KOPT-K1 (cell line): ENCODE measurements around the gene GRID1.

Source experiments
- H3K27ac ChIP-seq: fragments of 200-600 bp; sonication (generic); 2 replicates; pipeline ENCODE4 v1.5.1; 2016; ENCODE audit warnings: antibody characterized with exemption, mild to moderate bottlenecking, low read depth, low read length; ENCODE audit not compliant: poor library complexity, severe bottlenecking
- H3K36me3 ChIP-seq: fragments of 200-600 bp; sonication (generic); 2 replicates; pipeline ENCODE4 v1.5.1; 2017; ENCODE audit warnings: antibody characterized with exemption, mild to moderate bottlenecking, low read length, moderate library complexity; ENCODE audit not compliant: insufficient read depth
- H3K9me3 ChIP-seq: fragments of 200-600 bp; sonication (generic); 2 replicates; pipeline ENCODE4 v1.5.1; 2017; ENCODE audit warnings: antibody characterized with exemption, low read length, mild to moderate bottlenecking; ENCODE audit not compliant: insufficient read depth, poor library complexity, severe bottlenecking

GRID1 gene

DNA sequence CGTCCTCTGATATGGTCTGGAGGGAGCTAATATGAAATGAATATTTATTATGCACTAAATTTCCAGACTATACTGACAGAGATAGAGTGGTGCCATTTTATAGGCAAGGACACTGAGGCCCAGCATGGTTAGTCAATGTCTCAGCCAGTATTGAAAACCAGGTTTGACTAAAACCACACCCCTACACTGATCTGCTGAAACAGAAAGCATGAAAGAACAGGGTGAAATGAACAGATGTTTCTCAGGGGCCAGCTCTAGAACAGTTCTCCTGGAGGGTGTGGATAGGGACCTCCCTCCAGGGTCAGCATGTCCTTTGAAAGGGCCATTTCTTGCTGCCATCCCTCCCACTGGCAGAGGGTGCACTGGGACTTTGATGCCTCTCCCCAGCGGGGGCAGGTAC is 700.5 kb downstream of the GRID1 start:
- H3K36me3 ChIP-seq, result no peaks in the 10 kb centered on the region
- H3K9me3 ChIP-seq, result no peaks in the 10 kb centered on the region
- H3K27ac ChIP-seq, result no peak overlapping the region

DNA sequence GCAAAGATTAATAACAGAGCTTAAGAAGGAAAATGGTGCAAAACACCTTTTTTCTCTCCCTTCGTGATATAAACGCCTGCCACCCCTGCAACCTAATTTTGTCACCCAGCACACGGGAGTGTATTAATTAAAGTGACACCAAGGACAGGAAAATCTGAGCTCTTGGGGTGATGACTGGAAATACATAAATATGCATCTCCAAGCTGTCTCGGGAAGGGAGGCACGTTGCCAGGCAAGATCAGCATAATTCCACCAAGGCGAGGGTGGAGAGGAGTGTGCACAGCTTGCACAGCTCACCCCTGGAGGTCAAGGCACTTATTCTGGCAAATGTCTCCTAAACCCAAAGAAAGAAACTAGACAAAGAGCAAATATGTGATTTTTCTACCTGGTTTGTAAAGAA is 700.9 kb downstream of the GRID1 start:
- Histone ChIP-seq H3K9me3 (no peaks in the 10 kb centered on the region), H3K36me3 (no peaks in the 10 kb centered on the region), H3K27ac (no peak overlapping the region)

- Histone ChIP-seq H3K9me3 (no peaks in the 10 kb centered on the region), H3K27ac (no peak overlapping the region), H3K36me3 (no peaks in the 10 kb centered on the region)
Observed at GRCh38 chr10:85665078-85665477, 701.5 kb downstream of the GRID1 start.

- no peaks in the 10 kb centered on the region for H3K36me3 ChIP-seq
- no peaks in the 10 kb centered on the region for H3K9me3 ChIP-seq
- H3K27ac ChIP-seq, result no peak overlapping the region
Observed at GRCh38 chr10:85661123-85661522, 705.5 kb downstream of the GRID1 start.

GRCh38 chr10:85659331-85659730 is 707.3 kb downstream of the GRID1 start:
- H3K9me3 ChIP-seq, result no peaks in the 10 kb centered on the region
- H3K27ac ChIP-seq, result no peak overlapping the region
- no peaks in the 10 kb centered on the region for H3K36me3 ChIP-seq

GRCh38 chr10:85658518-85658917 is 708.1 kb downstream of the GRID1 start:
- Histone ChIP-seq H3K36me3 (no peaks in the 10 kb centered on the region), H3K9me3 (no peaks in the 10 kb centered on the region), H3K27ac (no peak overlapping the region)

DNA sequence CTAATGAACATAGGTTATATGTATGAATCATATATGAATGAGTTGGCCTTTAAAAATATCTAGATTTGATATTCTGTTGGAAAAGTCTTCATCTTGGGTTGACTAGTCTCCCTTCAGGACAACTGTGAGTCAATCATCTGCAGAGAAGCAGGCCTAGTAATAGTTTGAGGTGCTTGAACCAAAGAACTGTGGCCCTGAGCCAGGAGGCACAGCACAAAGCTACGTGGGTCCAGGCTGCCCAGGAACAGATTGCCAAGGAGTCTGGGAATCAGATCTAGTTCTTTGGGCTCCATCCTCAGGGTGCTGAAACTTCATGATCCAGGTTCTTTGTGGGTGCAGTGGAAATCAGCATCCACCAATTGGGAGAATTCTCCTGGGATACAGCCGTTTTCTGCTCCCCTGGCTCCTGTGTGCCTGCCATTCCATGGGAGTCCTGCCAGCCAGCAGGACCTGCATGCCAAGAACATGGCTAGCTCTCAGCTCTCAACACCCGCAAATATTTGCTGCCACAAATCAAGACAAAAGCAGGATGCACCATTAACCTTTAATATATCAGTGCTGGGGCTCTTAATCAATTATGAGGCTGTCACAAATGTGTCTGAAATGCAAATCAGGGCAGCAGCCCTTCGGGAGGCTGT is 709.0 kb downstream of the GRID1 start:
- no peaks in the 10 kb centered on the region for H3K9me3 ChIP-seq
- H3K27ac ChIP-seq, result no peak overlapping the region
- no peaks in the 10 kb centered on the region for H3K36me3 ChIP-seq

- Histone ChIP-seq H3K36me3 (no peaks in the 10 kb centered on the region), H3K27ac (no peak overlapping the region), H3K9me3 (no peaks in the 10 kb centered on the region)
Observed at GRCh38 chr10:85655411-85655810, 711.2 kb downstream of the GRID1 start.

- no peaks in the 10 kb centered on the region for H3K9me3 ChIP-seq
- H3K36me3 ChIP-seq, result no peaks in the 10 kb centered on the region
- no peak overlapping the region for H3K27ac ChIP-seq
Observed at GRCh38 chr10:85651497-85651882, 715.1 kb downstream of the GRID1 start.

DNA sequence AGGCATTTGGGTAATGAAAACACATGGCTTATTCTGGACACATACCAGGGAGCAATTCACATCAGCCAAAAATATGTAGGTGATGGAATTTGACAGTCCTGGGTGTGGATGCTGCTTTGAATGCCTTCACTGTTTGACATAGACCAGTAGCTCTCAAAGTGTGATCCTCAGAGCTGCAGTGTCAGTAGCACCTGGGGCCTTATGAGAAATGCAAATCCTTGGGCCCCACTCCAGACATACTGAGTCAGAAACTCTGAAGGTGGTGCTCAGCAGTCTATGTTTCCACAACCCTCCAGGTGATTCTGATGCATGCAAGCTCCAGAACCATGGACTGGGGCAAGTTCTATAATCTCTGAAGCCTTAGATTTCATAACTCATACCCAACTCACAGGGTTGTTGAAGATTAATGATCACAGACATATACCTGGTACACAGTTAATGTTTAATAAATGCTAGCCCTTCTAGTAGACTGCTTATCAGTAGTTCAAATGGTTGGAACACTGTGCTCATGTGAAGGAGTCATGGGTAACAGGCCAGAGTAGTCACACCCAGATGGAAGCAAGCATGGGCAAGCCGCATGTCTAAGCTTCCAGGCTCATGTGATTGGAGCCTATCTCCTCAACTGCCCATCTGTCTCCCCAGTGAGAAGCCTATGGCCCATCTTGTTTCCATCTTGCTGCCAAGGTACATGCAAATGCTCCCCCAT is 715.7 kb downstream of the GRID1 start:
- Histone ChIP-seq H3K9me3 (no peaks in the 10 kb centered on the region), H3K36me3 (no peaks in the 10 kb centered on the region), H3K27ac (no peak overlapping the region)

DNA sequence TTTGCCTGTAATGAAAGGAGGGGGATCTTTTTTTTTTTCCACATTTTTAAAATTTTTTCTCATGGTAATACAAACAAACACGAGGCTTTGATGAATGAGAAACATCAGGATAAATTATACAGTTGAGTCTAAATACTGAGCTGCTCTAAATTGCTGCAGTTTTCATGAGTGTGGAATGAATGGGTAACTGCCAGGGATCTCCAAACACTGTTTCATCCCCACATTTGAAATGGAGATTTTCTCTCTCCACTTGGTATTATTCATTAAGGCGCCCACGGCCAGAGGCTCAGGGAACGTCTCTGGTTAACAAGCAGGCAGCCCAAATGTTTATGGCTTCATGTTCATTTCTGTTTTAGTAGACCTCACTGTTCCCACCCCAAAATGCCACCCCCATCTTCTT is 717.1 kb downstream of the GRID1 start:
- Histone ChIP-seq H3K27ac (no peak overlapping the region), H3K9me3 (no peaks in the 10 kb centered on the region), H3K36me3 (no peaks in the 10 kb centered on the region)

GRCh38 chr10:85648279-85648754 is 718.3 kb downstream of the GRID1 start:
- Histone ChIP-seq H3K9me3 (no peaks in the 10 kb centered on the region), H3K36me3 (no peaks in the 10 kb centered on the region), H3K27ac (no peak overlapping the region)

GRCh38 chr10:85647741-85648140 is 718.9 kb downstream of the GRID1 start:
- no peak overlapping the region for H3K27ac ChIP-seq
- no peaks in the 10 kb centered on the region for H3K36me3 ChIP-seq
- H3K9me3 ChIP-seq, result no peaks in the 10 kb centered on the region

GRCh38 chr10:85645926-85646711 is 720.5 kb downstream of the GRID1 start:
- Histone ChIP-seq H3K9me3 (no peaks in the 10 kb centered on the region), H3K27ac (no peak overlapping the region), H3K36me3 (no peaks in the 10 kb centered on the region)

DNA sequence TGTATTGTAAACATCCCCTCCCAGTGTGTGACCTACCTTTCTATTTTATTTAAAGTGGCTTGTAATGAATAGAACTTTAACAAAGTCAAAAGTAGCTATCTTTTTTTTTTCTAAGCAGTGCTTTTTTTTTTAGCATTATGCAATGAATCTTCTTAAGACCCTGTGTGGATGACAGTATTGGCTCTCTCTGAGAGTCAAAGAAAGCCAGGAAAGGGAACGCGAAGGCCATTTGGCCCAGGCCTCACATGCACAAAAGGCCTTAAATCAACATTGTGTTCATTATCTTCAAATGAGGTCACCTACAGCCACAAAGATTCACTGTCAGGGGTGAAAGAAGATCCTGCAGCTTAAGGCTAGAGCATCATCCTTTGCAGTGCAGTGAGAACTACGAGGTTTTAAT is 721.5 kb downstream of the GRID1 start:
- H3K9me3 ChIP-seq, result no peaks in the 10 kb centered on the region
- H3K27ac ChIP-seq, result no peak overlapping the region
- H3K36me3 ChIP-seq, result no peaks in the 10 kb centered on the region
